Mesothelial cell of epicardium (in vitro differentiated cells): ENCODE data around the gene LTB4R2. TPM values are rescaled to one million over a fixed set of nuclear protein-coding genes. Genes with fewer than 3 reads are reported as not detected.

ENCODE experiments used
- DNase-seq, 2 experiments: peaks; one replicate each; pipeline ENCODE4 v3.0.0; 2021; ENCODE audit warnings: low spot score in 2 of 2; ENCODE audit not compliant: unreplicated experiment in 2 of 2
- H3K27ac Mint-ChIP-seq: 2 replicates; pipeline ENCODE4 v1.8.0; 2021; ENCODE audit warnings: mixed read lengths
- H3K27me3 Mint-ChIP-seq: 2 replicates; pipeline ENCODE4 v1.8.0; 2021; ENCODE audit warnings: low read depth, mixed read lengths
- H3K36me3 Mint-ChIP-seq: 2 replicates; pipeline ENCODE4 v1.8.0; 2021; ENCODE audit warnings: mixed read lengths
- H3K4me1 Mint-ChIP-seq: 2 replicates; pipeline ENCODE4 v1.8.0; 2021; ENCODE audit warnings: mixed read lengths
- H3K4me3 Mint-ChIP-seq: 2 replicates; pipeline ENCODE4 v1.8.0; 2021; ENCODE audit warnings: mild to moderate bottlenecking, moderate library complexity, mixed read lengths
- H3K9me3 Mint-ChIP-seq: 2 replicates; pipeline ENCODE4 v1.8.0; 2021; ENCODE audit warnings: mixed read lengths
- total RNA-seq: library from RNA; stranded (reverse); gene quantifications from 3 replicates; pipeline ENCODE4 v1.2.1, GENCODE V29; 2021
- TF ChIP-seq, protein P1 (sequence below): fragments of 200-600 bp; sonication (generic); IDR thresholded peaks from one replicate; pipeline ENCODE4 v1.5.0; 2021; ENCODE audit warnings: antibody characterized with exemption; ENCODE audit not compliant: unreplicated experiment

The LTB4R2 gene
- total RNA-seq, 1 donor from 2014 or later = 14.9 TPM

DNA sequence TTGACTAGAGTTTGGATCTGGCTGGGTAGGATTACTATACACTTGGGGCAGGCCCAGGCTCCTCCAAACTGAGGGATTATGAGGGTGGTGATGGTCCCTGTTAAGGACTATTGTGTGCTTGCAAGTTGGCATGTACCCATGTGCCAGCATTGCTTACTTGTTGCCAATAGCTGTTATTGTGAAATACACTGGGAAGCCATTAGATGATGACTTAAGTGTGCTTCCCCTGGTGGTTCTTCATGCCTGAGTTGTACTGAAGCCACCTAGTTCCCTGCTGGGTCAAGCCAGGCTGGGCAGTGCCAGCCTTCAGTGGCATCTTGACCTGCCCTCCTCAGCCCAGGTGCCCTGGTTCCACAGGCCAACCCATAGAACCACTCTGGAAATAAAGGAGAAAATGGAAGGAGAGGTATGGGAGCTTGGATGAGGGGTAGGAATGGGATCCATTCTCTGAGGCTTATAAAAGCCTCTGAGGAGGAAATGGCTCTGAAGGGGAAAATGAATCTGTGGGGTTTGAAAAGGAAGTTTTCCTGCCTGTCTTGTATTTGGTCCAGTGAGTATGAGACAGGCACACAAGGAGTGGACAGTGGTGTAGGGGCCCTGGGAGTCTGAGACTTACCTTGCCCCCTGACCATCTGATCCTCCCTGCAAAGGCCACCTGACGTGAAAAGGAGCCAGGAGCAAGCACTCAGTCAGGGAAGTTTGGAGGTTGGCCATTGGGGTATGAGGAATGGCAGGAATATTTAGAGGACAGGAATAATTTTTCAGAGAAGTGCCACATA is 2.1 kb downstream of the LTB4R2 start:
- Mint-ChIP-seq H3K27me3 (no peaks in the 10 kb centered on the region), H3K4me3 (no peak overlapping the region), H3K4me1 (peaks cover 2% of the 10 kb centered on the region), H3K9me3 (no peaks in the 10 kb centered on the region), H3K36me3 (peaks cover 2% of the 10 kb centered on the region), H3K27ac (no peak overlapping the region)
- TF ChIP-seq, protein P1, sequence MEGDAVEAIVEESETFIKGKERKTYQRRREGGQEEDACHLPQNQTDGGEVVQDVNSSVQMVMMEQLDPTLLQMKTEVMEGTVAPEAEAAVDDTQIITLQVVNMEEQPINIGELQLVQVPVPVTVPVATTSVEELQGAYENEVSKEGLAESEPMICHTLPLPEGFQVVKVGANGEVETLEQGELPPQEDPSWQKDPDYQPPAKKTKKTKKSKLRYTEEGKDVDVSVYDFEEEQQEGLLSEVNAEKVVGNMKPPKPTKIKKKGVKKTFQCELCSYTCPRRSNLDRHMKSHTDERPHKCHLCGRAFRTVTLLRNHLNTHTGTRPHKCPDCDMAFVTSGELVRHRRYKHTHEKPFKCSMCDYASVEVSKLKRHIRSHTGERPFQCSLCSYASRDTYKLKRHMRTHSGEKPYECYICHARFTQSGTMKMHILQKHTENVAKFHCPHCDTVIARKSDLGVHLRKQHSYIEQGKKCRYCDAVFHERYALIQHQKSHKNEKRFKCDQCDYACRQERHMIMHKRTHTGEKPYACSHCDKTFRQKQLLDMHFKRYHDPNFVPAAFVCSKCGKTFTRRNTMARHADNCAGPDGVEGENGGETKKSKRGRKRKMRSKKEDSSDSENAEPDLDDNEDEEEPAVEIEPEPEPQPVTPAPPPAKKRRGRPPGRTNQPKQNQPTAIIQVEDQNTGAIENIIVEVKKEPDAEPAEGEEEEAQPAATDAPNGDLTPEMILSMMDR = no peak
- DNase-seq = no peak

DNA sequence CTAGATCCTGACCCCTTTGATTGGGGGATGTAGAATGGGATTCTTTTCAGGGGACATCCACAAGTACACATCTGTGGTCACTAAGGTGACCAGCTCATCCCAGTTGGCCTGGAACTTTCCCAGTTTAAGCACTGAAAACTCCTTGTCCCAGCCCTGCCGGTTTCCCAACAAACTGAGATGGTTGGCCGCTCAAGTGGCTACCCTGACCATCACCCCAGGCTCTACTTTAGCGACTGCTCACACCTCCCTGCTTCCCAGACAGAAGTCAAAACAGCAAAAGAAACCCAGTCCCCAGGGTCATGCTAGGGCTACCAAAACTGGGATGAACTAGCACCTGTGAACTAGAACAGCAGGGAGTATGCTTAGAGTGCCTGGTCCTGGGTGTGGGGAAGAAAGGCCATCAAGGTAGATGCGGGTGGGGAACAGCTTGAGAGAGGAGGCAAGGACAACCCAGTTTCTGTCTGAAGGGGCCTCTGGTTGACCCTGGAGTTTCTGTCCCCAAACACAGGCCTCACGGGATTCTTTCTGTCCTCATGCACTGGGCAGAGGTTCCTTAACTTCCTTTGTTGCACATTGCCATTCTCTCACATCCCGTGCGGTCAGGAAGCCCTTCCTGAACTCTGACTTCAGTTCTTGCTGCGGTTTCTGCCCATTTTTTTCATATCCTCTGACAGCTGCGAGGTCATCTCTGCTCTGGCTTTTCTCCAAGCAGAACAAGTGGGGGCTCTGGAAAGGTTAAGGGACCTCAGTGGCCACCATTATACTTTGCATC is 3.0 kb downstream of the LTB4R2 start:
- peaks cover 2% of the 10 kb centered on the region for H3K36me3 Mint-ChIP-seq
- H3K27me3 Mint-ChIP-seq = peaks cover 8% of the 10 kb centered on the region
- H3K27ac Mint-ChIP-seq = no peak overlapping the region
- no peaks in the 10 kb centered on the region for H3K9me3 Mint-ChIP-seq
- DNase-seq = no peak
- H3K4me1 Mint-ChIP-seq = peaks cover 2% of the 10 kb centered on the region
- TF ChIP-seq, protein P1 = no peak
- H3K4me3 Mint-ChIP-seq = no peak overlapping the region

DNA sequence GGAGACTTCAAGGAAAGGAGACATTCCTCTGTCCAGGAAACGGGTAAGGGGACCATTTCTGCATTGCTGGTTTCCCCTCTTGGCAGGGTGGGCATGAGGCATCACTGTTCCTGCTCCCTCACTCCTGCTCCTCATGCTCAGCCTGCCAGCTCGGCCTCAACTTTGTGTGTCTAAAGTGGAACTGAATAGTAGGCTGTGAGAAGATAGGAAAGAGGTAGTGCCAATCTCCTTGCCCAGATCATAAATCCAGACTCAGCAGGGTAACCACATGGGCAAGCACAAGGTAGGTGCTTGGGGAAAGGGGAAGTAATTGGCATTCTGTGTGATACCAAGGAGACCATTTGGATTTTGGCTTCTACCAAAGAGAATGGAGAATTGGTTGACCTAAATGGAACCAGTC is 4.0 kb downstream of the LTB4R2 start:
- peaks cover 14% of the 10 kb centered on the region for H3K27me3 Mint-ChIP-seq
- no peaks in the 10 kb centered on the region for H3K9me3 Mint-ChIP-seq
- H3K27ac Mint-ChIP-seq = no peak overlapping the region
- H3K4me3 Mint-ChIP-seq = no peak overlapping the region
- peaks cover 2% of the 10 kb centered on the region for H3K36me3 Mint-ChIP-seq
- TF ChIP-seq, protein P1 = no peak
- no peak for DNase-seq
- H3K4me1 Mint-ChIP-seq = no peaks in the 10 kb centered on the region

DNA sequence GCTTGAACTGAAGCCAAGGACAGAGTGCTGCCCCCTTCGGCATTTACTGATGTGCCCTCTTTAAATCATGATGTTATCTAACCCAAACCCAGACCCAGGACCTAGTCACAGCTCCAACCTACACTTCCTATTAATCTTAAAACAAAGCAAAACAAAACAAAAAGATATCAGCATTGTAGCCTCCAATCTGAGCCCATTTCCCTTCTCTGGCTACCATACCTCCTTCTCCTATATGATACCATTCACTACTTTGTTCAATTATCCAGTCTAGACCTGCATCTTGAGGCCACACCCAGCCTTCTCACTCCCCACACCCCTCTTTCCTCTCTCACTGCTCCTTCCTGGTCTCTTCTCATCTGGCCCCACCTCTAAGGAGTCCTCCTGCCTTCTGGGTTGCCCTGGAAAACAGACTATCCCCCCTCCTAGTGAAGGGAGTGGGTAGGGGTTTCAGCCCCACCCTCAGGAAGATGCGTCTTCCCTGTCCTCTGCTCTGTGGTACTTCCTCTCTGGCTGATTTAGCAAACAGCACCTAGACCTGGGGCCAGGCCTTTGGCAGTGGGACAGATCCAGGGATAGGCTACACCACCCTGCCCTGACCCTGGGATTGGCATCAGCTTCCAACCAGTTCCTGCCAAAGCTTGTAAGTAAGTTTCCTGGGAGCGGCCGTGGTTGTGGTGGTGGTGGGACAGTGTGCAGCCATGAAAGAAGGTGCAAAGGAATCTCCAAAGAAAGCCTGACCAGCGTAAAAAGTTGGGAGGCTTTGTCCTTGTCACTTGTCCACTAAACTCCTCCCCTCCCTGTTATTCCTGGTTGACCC is 4.6 kb downstream of the LTB4R2 start:
- Mint-ChIP-seq H3K36me3 (peaks cover 2% of the 10 kb centered on the region), H3K4me3 (no peak overlapping the region), H3K4me1 (no peaks in the 10 kb centered on the region), H3K27me3 (peaks cover 21% of the 10 kb centered on the region), H3K27ac (no peak overlapping the region), H3K9me3 (no peaks in the 10 kb centered on the region)
- TF ChIP-seq, protein P1 = no peak
- DNase-seq = no peak

DNA sequence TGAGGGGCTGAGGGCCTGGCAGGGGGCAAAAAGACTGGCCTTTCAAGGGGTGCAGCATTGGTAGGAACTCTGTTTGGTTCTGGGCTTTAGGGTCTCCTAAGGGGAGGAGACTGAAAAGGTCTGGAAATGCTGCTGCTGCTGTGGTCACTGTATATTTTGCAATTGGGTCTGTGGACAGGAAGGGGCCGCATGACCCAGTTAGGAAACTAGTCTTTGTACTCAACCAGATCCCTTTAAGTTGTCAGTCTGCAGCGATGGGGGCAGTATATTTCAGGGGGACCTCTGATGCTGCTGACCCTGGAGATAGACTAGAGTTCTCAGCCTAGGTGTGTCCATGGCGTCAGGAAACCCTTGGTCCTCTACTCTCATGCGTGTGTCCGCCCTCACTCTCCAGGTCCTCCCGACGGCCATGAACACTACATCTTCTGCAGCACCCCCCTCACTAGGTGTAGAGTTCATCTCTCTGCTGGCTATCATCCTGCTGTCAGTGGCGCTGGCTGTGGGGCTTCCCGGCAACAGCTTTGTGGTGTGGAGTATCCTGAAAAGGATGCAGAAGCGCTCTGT is 5.4 kb downstream of the LTB4R2 start:
- no peak overlapping the region for H3K4me3 Mint-ChIP-seq
- H3K9me3 Mint-ChIP-seq = no peaks in the 10 kb centered on the region
- TF ChIP-seq, protein P1 = no peak
- H3K36me3 Mint-ChIP-seq = peaks cover under 1% of the 10 kb centered on the region
- peaks cover 27% of the 10 kb centered on the region for H3K27me3 Mint-ChIP-seq
- no peaks in the 10 kb centered on the region for H3K4me1 Mint-ChIP-seq
- no peak for DNase-seq
- no peak overlapping the region for H3K27ac Mint-ChIP-seq
